ENCODE data around the gene INSIG1.

- TF ChIP-seq CTCF (IDR thresholded peaks at IDR 0.05) (no peak), EP300 (IDR thresholded peaks at IDR 0.05) (no peak)
Measured at GRCh38 chr7:155267436-155267835, 30.2 kb upstream of the INSIG1 start.
